WERI-Rb-1 (cell line): ENCODE measurements around the gene EHBP1L1.

ENCODE experiments used
- DNase-seq: peaks from one replicate; pipeline ENCODE4 v3.0.0-alpha.2; 2020
- H3K27ac ChIP-seq: fragments of 250-450 bp; sonication (Bioruptor Pico); 2 replicates; pipeline ENCODE4 v1.5.1; 2020; ENCODE audit warnings: mild to moderate bottlenecking, moderate library complexity
- H3K27me3 ChIP-seq: fragments of 250-450 bp; sonication (Bioruptor Pico); 2 replicates; pipeline ENCODE4 v1.5.1; 2021; ENCODE audit warnings: mild to moderate bottlenecking, low read depth, moderate library complexity; ENCODE audit not compliant: insufficient read depth, severe bottlenecking
- H3K36me3 ChIP-seq: fragments of 250-450 bp; sonication (Bioruptor Pico); 2 replicates; pipeline ENCODE4 v1.5.1; 2020; ENCODE audit warnings: mild to moderate bottlenecking, moderate library complexity
- H3K4me3 ChIP-seq: 2 replicates; pipeline ENCODE4 v1.5.1; 2011; ENCODE audit warnings: low read depth, mild to moderate bottlenecking, control low read depth, low read length
- H3K9me3 ChIP-seq: fragments of 250-450 bp; sonication (Bioruptor Pico); 2 replicates; pipeline ENCODE4 v1.5.1; 2021; ENCODE audit warnings: mild to moderate bottlenecking, moderate library complexity; ENCODE audit not compliant: severe bottlenecking
- CTCF ChIP-seq: IDR thresholded peaks from 2 replicates; pipeline ENCODE4 v1.5.1; 2011; ENCODE audit warnings: low read depth, mild to moderate bottlenecking, control low read depth, inconsistent platforms, low read length

Gene EHBP1L1

GRCh38 chr11:65578134-65578533, 2.3 kb downstream of the EHBP1L1 start:
- H3K27ac ChIP-seq, result no peak overlapping the region
- H3K27me3 ChIP-seq, result no peaks in the 10 kb centered on the region
- TF ChIP-seq CTCF, result no peak

GRCh38 chr11:65578667-65579066, 2.8 kb downstream of the EHBP1L1 start:
- peaks cover 13% of the 10 kb centered on the region for H3K36me3 ChIP-seq
- H3K27ac ChIP-seq, result no peak overlapping the region
- H3K9me3 ChIP-seq, result no peaks in the 10 kb centered on the region
- no peaks in the 10 kb centered on the region for H3K27me3 ChIP-seq
- TF ChIP-seq CTCF, result no peak
- no peak for DNase-seq
- H3K4me3 ChIP-seq, result no peak overlapping the region

More at GRCh38 chr11:65578134-65578533, 2.3 kb downstream of the EHBP1L1 start:
- no peak overlapping the region for H3K4me3 ChIP-seq
- DNase-seq, result no peak
- H3K9me3 ChIP-seq, result no peaks in the 10 kb centered on the region
- H3K36me3 ChIP-seq, result peaks cover 18% of the 10 kb centered on the region

GRCh38 chr11:65579291-65579690, 3.4 kb downstream of the EHBP1L1 start:
- Histone ChIP-seq H3K27ac (no peak overlapping the region), H3K4me3 (no peak overlapping the region), H3K36me3 (peaks cover 12% of the 10 kb centered on the region), H3K9me3 (no peaks in the 10 kb centered on the region), H3K27me3 (no peaks in the 10 kb centered on the region)
- TF ChIP-seq CTCF, result no peak
- no peak for DNase-seq

GRCh38 chr11:65580031-65580692, 4.3 kb downstream of the EHBP1L1 start:
- peaks cover 8% of the 10 kb centered on the region for H3K36me3 ChIP-seq
- no peak overlapping the region for H3K4me3 ChIP-seq
- TF ChIP-seq CTCF, result no peak
- no peak for DNase-seq
- H3K27me3 ChIP-seq, result no peaks in the 10 kb centered on the region
- no peaks in the 10 kb centered on the region for H3K9me3 ChIP-seq
- no peak overlapping the region for H3K27ac ChIP-seq

- H3K9me3 ChIP-seq, result no peaks in the 10 kb centered on the region
- no peak overlapping the region for H3K27ac ChIP-seq
- H3K4me3 ChIP-seq, result no peak overlapping the region
- peaks cover 6% of the 10 kb centered on the region for H3K36me3 ChIP-seq
- TF ChIP-seq CTCF, result no peak
- DNase-seq, result no peak
- no peaks in the 10 kb centered on the region for H3K27me3 ChIP-seq
Observed at GRCh38 chr11:65580756-65581155, 4.9 kb downstream of the EHBP1L1 start.

- H3K9me3 ChIP-seq, result no peaks in the 10 kb centered on the region
- no peak overlapping the region for H3K27ac ChIP-seq
- no peak for TF ChIP-seq CTCF
- H3K27me3 ChIP-seq, result no peaks in the 10 kb centered on the region
- no peak overlapping the region for H3K4me3 ChIP-seq
- H3K36me3 ChIP-seq, result peaks cover 6% of the 10 kb centered on the region
- DNase-seq, result no peak
Observed at GRCh38 chr11:65581928-65582327, 6.1 kb downstream of the EHBP1L1 start.
